HepG2 (cell line): ENCODE measurements around the gene PTPRCAP. TPM values are rescaled to one million over a fixed set of nuclear protein-coding genes. Genes with fewer than 3 reads are reported as not detected.
A peak's percentile ranks its signal among the peaks of the same experiment; 100 is the strongest.

Source experiments
- CBX5 ChIP-seq: sonication (generic); formaldehyde crosslinking; IDR thresholded peaks from 2 replicates; pipeline ENCODE4 v1.4.0; 2020; ENCODE audit warnings: missing genetic modification reagents, borderline replicate concordance
- CEBPZ ChIP-seq: IDR thresholded peaks from 2 replicates; pipeline ENCODE4 v1.6.1; 2012; ENCODE audit warnings: low read length, improper control_type of control experiment
- FOXA1 ChIP-seq, 2 experiments: fragments of 450-650 bp in 1 of 2; sonication (generic) in 1 of 2; formaldehyde crosslinking in 1 of 2; IDR thresholded peaks; 2 replicates each; pipeline versions ENCODE4 v1.4.0 to v1.6.1; 2016 to 2020; ENCODE audit warnings: missing genetic modification reagents in 1 of 2
- GABPA ChIP-seq, 2 experiments: IDR thresholded peaks; 2 replicates each; pipeline ENCODE4 v1.6.1; 2011 to 2016; ENCODE audit warnings: low read depth in 2 of 2, low read length in 1 of 2, missing biosample characterization in 1 of 2, missing genetic modification characterization in 1 of 2
- GATAD2A ChIP-seq: IDR thresholded peaks from 2 replicates; pipeline ENCODE4 v1.6.1; 2016
- HNF4A ChIP-seq: sonication (generic); formaldehyde crosslinking; IDR thresholded peaks from 2 replicates; pipeline ENCODE4 v1.4.0; 2020; ENCODE audit warnings: missing genetic modification reagents
- KLF11 ChIP-seq: IDR thresholded peaks from 2 replicates; pipeline ENCODE4 v1.6.1; 2016; ENCODE audit warnings: missing compliant biosample characterization
- MYNN ChIP-seq: sonication (generic); formaldehyde crosslinking; IDR thresholded peaks from 2 replicates; pipeline ENCODE4 v1.4.0; 2020; ENCODE audit warnings: mild to moderate bottlenecking, low read depth, missing genetic modification reagents
- POGK ChIP-seq: sonication (generic); formaldehyde crosslinking; conservative IDR thresholded peaks from 2 replicates; pipeline ENCODE4 v1.8.0; 2022; ENCODE audit warnings: mild to moderate bottlenecking, moderate library complexity, missing genetic modification reagents
- RBAK ChIP-seq: sonication (generic); formaldehyde crosslinking; IDR thresholded peaks from 2 replicates; pipeline ENCODE4 v1.5.1; 2020; ENCODE audit warnings: mild to moderate bottlenecking, missing genetic modification reagents
- RORA ChIP-seq: sonication (generic); formaldehyde crosslinking; IDR thresholded peaks from 2 replicates; pipeline ENCODE4 v1.5.0; 2020; ENCODE audit warnings: mild to moderate bottlenecking, missing genetic modification reagents, moderate library complexity
- SATB2 ChIP-seq: sonication (generic); formaldehyde crosslinking; IDR thresholded peaks from 2 replicates; pipeline ENCODE4 v1.5.0; 2020; ENCODE audit warnings: missing genetic modification reagents
- SYNCRIP ChIP-seq: fragments of 200-400 bp; formaldehyde crosslinking; IDR thresholded peaks from 2 replicates; pipeline ENCODE4 v1.6.1; 2018; ENCODE audit warnings: mild to moderate bottlenecking, low read depth, low read length; ENCODE audit not compliant: insufficient read depth
- ZBTB25 ChIP-seq: IDR thresholded peaks from 2 replicates; pipeline ENCODE4 v1.6.1; 2018; ENCODE audit warnings: missing genetic modification reagents
- ZNF563 ChIP-seq: sonication (generic); formaldehyde crosslinking; IDR thresholded peaks from 2 replicates; pipeline ENCODE4 v1.8.0; 2022; ENCODE audit warnings: mild to moderate bottlenecking, moderate library complexity, missing genetic modification reagents
- ZNF710 ChIP-seq: sonication (generic); formaldehyde crosslinking; IDR thresholded peaks from 2 replicates; pipeline ENCODE4 v1.5.0; 2020; ENCODE audit warnings: mild to moderate bottlenecking, missing genetic modification reagents, borderline replicate concordance
- ZSCAN22 ChIP-seq: sonication (generic); formaldehyde crosslinking; IDR thresholded peaks from 2 replicates; pipeline ENCODE4 v1.4.0; 2020; ENCODE audit warnings: mild to moderate bottlenecking, missing genetic modification reagents
- polyA plus RNA-seq, 8 experiments: library from polyadenylated mRNA; depleted of rRNA in 3 of 8; stranded (reverse) in 7 of 8; unstranded in 1 of 8; fragments of >200 nt; fragmentation: Illumina TruSeq in 4 of 8; extraction: Trizol in 4 of 8; gene quantifications; 2 replicates each; pipeline versions ENCODE4 v1.2.1 to v1.2.3, GENCODE V29; 2011 to 2016; ENCODE audit warnings: low read depth in 4 of 8, missing spikeins in 1 of 8, mixed read lengths in 1 of 8; ENCODE audit not compliant: insufficient read depth in 1 of 8
- total RNA-seq, 5 experiments: library from RNA; depleted of rRNA; stranded (reverse); fragments of >200 nt; fragmentation: Illumina TruSeq; extraction: Trizol; gene quantifications; 2 replicates each; pipeline ENCODE4 v1.2.3, GENCODE V29; 2016; ENCODE audit warnings: low read depth in 1 of 5
- TF ChIP-seq, protein P1 (sequence below): sonication (generic); formaldehyde crosslinking; IDR thresholded peaks from 2 replicates; pipeline ENCODE4 v1.8.0; 2022; ENCODE audit warnings: missing genetic modification reagents, mild to moderate bottlenecking, moderate library complexity, borderline replicate concordance

PTPRCAP gene
- total and polyA plus RNA-seq, 2 of the 13 experiments (the other 11 are each of a cell fraction or from before 2014, with no cell fraction given) = 0.60 to 0.70 TPM

GRCh38 chr11:67468759-67469507 is 31.5 kb upstream of the PTPRCAP start, which contains the start of gene TMEM134 (continued):
- no peak for TF ChIP-seq SYNCRIP
- no peak for TF ChIP-seq RBAK
- TF ChIP-seq SATB2 (CRISPR knock-in tag) = 0 out of 2 replicates have a peak, but pooled peaks have one; percentile 31
- no peak; the same call in 1 of the 2 replicates for TF ChIP-seq GABPA (IDR thresholded peaks at IDR 0.05; ENCODE audit: low read depth, low read length)
- TF ChIP-seq GABPA (CRISPR knock-in tag; IDR thresholded peaks at IDR 0.05; ENCODE audit: low read depth) = no peak; the same call in 1 of the 2 replicates
- TF ChIP-seq MYNN = no peak
- no peak for TF ChIP-seq POGK (CRISPR knock-in tag)
- TF ChIP-seq ZBTB25 (CRISPR knock-in tag) = peak; percentile 57
- TF ChIP-seq ZSCAN22 = no peak
- peak; percentile 15; the same call in 1 of the 2 replicates for TF ChIP-seq ZNF710 (CRISPR knock-in tag)
- TF ChIP-seq GATAD2A (CRISPR knock-in tag) = peak; percentile 56
- TF ChIP-seq, protein P1, sequence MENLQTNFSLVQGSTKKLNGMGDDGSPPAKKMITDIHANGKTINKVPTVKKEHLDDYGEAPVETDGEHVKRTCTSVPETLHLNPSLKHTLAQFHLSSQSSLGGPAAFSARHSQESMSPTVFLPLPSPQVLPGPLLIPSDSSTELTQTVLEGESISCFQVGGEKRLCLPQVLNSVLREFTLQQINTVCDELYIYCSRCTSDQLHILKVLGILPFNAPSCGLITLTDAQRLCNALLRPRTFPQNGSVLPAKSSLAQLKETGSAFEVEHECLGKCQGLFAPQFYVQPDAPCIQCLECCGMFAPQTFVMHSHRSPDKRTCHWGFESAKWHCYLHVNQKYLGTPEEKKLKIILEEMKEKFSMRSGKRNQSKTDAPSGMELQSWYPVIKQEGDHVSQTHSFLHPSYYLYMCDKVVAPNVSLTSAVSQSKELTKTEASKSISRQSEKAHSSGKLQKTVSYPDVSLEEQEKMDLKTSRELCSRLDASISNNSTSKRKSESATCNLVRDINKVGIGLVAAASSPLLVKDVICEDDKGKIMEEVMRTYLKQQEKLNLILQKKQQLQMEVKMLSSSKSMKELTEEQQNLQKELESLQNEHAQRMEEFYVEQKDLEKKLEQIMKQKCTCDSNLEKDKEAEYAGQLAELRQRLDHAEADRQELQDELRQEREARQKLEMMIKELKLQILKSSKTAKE (CRISPR knock-in tag) = no peak
- 0 out of 2 replicates have a peak, but pooled peaks have one; percentile 19 for TF ChIP-seq HNF4A (CRISPR knock-in tag)
- TF ChIP-seq CBX5 (CRISPR knock-in tag) = peak; percentile 87; the same call in 1 of the 2 replicates
- peak; percentile 72; the same call in 1 of the 2 replicates for TF ChIP-seq ZNF563 (CRISPR knock-in tag)
- no peak for TF ChIP-seq RORA (CRISPR knock-in tag)
- TF ChIP-seq CEBPZ = no peak
- TF ChIP-seq FOXA1 (IDR thresholded peaks at IDR 0.05) = no peak
- no peak for TF ChIP-seq FOXA1 (CRISPR knock-in tag; IDR thresholded peaks at IDR 0.05)
- no peak for TF ChIP-seq KLF11 (CRISPR knock-in tag)
